HG03108 (cell line): Measurements from ENCODE around the gene LST1.

ENCODE experiments used
- ATAC-seq: cut with Tn5 transposase; IDR thresholded peaks from one replicate; pipeline ENCODE4 v1.9.1; 2021; ENCODE audit warnings: moderate library complexity; ENCODE audit not compliant: unreplicated experiment

The LST1 gene

GRCh38 chr6:31559958-31560696, 25.9 kb upstream of the LST1 start:
- peak; percentile 63 for ATAC-seq

- ATAC-seq: no peak
Measured at GRCh38 chr6:31560697-31561058, 25.4 kb upstream of the LST1 start.

GRCh38 chr6:31567531-31568370, 18.3 kb upstream of the LST1 start:
- no peak for ATAC-seq

GRCh38 chr6:31568537-31568961, 17.5 kb upstream of the LST1 start:
- ATAC-seq: peak; percentile 46

- no peak for ATAC-seq
Measured at GRCh38 chr6:31569861-31570536, 16.1 kb upstream of the LST1 start.

- ATAC-seq: peak; percentile 25
Measured at GRCh38 chr6:31572041-31572911, 13.8 kb upstream of the LST1 start, which contains the start of gene LTA. LTA (plus strand) TSS chr6:31572289; CDS start chr6:31572743, 454 bp downstream.

- ATAC-seq: no peak
Measured at GRCh38 chr6:31573239-31574105, 12.6 kb upstream of the LST1 start.

GRCh38 chr6:31574106-31575061, 11.7 kb upstream of the LST1 start:
- ATAC-seq: no peak

GRCh38 chr6:31575335-31575901, 10.7 kb upstream of the LST1 start, which contains the start of gene TNF:
TNF (plus strand) TSS chr6:31575565; CDS start chr6:31575742, 177 bp downstream.
- ATAC-seq: peak; percentile 18

GRCh38 chr6:31575952-31576685, 10.0 kb upstream of the LST1 start:
- no peak for ATAC-seq

GRCh38 chr6:31576897-31577578, 9.0 kb upstream of the LST1 start:
- no peak for ATAC-seq

GRCh38 chr6:31577579-31577966, 8.5 kb upstream of the LST1 start:
- no peak for ATAC-seq

GRCh38 chr6:31578184-31579118, 7.6 kb upstream of the LST1 start:
- ATAC-seq: no peak

GRCh38 chr6:31579119-31579505, 7.0 kb upstream of the LST1 start:
- ATAC-seq: no peak

GRCh38 chr6:31579546-31580437, 6.3 kb upstream of the LST1 start:
- ATAC-seq: no peak
